ENCODE measurements around the gene DLG3.

DNA sequence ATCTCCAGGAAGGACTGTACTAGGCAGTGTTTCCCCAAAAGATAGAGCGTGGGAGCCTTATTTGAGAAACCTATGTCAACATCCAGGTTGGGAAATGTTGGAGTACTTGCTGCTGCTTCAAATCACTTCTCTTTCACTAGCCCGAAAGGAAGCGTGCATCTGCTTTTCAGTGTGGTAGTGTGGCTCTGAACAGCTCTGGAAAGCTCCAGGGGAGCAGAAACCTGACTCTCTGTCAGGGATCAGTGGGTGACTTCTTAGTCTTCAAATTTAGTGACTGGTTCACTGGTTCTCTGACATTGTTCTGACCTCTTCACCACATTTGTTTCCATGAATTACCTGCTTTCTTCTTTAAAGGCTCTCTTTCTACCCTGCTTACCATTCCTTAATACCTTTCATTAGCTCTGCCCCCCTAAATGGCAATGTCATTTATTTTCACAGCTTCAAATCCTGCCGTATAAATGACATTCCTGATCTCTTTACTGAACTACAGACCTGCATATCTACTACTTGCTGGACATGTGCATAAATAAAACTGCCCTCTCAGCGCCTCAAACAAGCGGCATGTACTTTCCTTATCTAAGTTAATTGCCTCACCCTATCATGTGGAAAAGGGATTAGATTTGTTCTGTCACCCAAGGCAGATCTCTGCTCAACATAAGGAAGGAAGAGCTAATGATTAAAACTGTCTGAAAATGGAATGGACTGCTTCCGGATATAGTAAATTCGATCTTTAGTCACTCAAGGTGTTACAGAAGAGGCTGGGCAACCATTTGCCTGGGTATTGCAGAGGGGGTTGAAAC is 37.0 kb downstream of the DLG3 start:
- TF ChIP-seq, protein P1, sequence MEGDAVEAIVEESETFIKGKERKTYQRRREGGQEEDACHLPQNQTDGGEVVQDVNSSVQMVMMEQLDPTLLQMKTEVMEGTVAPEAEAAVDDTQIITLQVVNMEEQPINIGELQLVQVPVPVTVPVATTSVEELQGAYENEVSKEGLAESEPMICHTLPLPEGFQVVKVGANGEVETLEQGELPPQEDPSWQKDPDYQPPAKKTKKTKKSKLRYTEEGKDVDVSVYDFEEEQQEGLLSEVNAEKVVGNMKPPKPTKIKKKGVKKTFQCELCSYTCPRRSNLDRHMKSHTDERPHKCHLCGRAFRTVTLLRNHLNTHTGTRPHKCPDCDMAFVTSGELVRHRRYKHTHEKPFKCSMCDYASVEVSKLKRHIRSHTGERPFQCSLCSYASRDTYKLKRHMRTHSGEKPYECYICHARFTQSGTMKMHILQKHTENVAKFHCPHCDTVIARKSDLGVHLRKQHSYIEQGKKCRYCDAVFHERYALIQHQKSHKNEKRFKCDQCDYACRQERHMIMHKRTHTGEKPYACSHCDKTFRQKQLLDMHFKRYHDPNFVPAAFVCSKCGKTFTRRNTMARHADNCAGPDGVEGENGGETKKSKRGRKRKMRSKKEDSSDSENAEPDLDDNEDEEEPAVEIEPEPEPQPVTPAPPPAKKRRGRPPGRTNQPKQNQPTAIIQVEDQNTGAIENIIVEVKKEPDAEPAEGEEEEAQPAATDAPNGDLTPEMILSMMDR (IDR thresholded peaks at IDR 0.05): no peak
- no peak for TF ChIP-seq POLR2A (IDR thresholded peaks at IDR 0.05)
- no peak for TF ChIP-seq EP300 (IDR thresholded peaks at IDR 0.05)

Measured in tibial nerve (tissue), 4 donors.